Activated effector memory CD4-positive, alpha-beta T cell treated with Interleukin-2 at 50 U/mL for 16 hours (primary cell): ENCODE results near the gene CDH15.

Source experiments
- DNase-seq: peaks from one replicate; pipeline ENCODE4 v3.0.0-alpha.2; 2020

The CDH15 gene

GRCh38 chr16:89200850-89201411, 29.4 kb downstream of the CDH15 start:
- DNase-seq: no peak

- peak; percentile 49 for DNase-seq
These were observed 30.2 kb downstream of the CDH15 start for GRCh38 chr16:89201439-89202377.

DNA sequence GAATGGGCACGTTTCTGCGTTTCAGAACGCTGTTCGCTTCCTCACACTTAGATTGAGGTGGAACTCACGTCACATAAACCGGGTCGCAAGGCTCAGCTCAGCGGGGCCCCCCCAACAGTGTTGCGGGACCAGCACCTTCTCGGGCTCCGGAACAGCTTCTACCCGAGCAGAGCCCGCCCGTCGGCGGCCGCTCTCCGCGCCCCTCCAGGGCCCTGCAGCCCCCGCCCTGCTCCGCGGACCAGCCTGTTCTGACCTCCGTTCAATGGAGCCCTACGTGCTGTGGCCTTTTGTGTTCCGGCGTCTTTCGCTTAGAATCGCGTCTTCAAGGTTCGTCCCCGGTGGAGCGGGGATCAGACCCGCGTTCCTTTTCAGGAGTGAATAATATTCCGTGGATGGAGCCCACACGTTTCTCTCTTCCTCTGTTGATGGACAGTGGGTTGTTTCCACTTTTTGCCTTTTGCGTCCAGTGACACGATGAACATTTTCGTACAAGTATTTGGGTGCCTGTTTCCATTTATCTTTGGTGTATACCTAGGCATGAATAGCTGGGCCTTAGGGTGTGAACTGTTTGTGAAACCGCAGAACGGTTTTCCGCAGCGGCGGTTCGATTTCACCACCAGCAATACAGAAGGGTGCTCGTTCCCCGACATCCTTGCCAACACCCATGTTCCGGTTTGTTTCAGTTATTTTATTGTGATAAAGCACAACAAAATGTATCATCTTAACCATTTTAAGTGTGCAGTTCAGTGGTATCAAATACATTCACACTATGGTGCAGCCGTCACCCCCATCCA, 31.1 kb downstream of the CDH15 start:
- DNase-seq: no peak

DNA sequence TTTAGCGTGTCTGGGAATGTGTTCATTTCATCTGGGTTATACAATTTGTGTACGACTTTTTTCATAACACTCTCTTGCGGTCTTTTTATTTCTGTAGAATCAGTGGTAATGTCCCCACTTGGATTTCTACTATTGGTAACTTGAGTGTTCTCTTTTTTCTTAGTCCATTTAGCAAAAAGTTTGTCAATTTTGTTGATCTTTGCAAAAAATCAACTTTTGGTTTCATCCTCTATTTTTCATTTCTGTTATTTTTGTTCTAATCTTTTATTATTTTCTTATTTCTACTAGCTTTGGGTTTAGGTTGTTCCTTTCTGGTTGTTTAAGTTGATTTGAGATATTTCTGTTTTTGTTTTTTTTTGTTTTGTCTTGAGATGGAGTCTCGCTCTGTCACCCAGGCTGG, 36.4 kb downstream of the CDH15 start:
- no peak for DNase-seq

DNA sequence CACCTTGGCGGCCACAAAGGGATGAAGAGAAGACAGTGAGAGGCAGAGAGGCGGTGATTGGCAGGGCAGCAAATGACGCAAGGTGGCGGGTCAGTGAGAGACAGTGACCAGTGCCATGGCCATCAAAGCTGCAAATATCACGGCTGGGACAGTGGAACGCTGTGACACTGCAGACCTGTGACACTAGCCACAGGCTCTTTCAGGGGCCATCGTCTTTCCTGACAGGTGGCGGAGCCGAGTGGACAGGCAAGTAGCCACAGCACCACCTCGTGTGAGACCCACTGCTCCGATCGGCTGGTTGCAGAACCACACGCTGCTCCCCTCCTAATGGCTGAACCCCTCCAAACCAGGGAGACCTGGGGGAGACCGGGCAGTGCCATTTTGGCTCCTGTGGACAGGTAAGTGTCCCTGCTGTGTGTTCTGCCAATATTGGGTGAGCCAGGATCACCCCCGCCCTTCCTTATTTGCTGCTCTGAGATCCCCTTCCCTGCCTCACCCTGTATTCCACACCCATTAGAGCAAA, 38.0 kb downstream of the CDH15 start:
- no peak for DNase-seq

DNA sequence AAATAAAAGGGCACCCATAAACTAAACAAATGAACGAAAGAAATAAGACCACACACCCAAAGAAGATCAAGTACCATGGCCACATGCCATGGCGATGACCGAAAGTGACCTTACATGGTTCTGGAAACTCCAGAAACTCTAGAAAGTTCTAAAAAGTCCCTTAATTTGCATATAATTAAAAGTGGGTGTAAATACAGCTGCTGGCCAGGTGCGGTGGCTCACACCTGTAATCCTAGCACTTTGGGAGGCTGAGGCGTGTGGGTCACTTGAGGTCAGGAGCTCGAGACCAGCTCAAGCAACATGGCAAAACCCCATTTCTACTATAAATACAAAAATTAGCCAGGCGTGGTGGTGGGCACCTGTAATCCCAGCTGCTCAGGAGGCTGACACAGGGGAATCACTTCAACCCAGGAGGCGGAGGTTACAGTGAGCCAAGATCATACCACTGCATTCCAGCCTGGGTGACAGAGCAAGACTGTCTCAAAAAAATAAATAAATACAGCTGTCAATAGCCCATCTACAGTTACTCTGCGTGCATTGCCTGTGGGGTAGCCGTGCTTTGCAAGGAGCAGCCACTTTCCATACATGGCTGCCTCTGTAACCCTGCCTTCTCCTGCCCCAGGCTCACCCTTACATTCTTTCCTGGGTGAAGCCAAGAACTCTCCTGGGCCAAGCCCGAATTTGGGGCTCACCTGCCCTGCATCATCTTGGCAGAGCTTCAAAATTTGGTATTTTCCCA, 38.8 kb downstream of the CDH15 start:
- DNase-seq: no peak

DNA sequence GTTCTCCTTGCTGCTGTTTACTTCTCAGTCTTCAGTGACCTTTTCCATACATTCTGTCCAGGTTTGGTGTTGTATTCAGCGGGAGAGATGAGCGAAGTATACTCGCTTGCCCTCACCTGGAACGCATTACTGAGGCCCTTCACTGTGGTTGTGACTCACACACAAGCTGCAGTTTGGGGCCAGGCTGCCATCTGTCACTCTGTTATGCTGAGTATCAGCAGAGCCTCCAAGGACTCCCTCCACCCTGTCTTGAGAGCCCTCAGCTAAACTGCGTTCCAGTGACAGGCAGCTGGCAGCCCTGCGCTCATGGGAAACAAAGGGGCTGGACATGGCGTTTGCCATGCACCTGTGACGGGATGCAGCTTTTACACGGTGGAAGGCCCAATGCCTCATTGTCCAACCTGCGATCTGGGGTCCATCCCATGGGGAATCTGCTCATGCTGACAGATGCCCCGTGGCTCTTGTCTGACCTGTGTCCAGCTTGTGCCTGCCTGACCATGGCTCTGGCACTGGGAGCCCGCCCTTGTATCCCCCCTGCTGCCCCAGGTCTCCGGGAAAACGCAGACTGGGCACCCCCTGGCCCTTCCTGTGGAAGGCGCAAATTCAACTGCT, 39.5 kb downstream of the CDH15 start:
- no peak for DNase-seq

DNA sequence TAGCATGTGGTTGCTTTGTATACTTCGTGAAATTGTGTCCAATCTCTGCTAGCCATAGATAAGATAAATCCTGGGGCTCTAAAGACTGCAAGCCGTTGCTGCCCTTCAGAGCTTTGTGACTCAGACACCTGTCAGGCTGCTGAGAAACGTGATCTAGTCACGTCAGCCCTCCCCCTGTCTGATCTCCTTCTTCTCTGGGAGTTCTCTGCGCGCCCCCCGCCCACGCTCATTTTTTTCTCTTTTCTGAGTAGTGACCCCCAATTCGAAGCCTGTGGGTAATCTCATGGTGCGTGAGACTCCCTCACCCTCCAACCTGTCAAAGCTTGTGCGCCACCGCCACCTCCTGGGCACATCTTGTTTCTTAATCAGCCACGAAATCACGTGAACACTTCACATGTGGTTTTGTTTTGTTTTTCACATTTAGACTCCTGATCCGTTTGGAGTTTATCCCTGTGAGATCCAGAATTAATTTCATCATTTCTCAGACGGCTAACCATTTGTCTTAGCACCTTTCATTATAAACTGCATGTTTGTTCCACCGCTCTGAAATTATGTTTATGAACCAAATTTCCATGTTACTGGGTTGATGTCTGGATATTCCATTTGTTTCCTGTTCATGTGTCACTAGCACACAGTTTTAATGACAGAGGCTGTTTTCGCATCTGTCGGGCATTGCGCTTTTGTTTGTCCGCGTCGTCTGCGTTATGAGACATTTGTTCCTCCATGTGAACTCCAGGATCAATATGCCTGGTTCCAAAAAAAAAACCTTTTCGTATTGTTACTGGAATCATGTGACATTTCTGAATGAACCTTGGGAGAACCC, 45.0 kb downstream of the CDH15 start:
- peak; percentile 73 for DNase-seq

GRCh38 chr16:89217138-89217387, 45.5 kb downstream of the CDH15 start:
- DNase-seq: no peak

GRCh38 chr16:89217388-89218191, 46.0 kb downstream of the CDH15 start, which contains the start of gene ZNF778:
Gene ZNF778, plus strand, starts transcription at chr16:89217703. Its CDS starts 3,425 bp downstream, at chr16:89221128.
- DNase-seq: peak; percentile 73

DNA sequence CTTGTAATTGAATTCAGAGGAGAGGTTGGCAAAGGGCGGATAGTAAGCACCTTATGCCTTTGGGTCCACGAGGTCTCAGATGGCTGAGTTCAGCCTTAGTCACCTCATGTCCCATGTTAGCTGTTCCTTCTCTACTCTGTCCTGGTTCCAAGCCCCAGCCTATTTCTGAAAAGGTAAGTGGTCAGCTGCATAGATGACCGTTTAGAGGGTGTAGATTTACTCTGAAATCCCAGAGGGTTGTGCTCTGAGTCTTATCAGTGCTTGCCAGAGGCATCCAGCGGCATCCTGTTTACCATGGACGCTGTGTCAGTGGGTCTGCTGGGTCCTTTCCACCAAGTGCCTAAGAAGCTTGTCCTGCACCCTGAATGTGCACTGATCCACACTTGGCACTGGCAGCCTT, 47.8 kb downstream of the CDH15 start:
- no peak for DNase-seq

GRCh38 chr16:89221604-89222003, 50.1 kb downstream of the CDH15 start:
- no peak for DNase-seq

DNA sequence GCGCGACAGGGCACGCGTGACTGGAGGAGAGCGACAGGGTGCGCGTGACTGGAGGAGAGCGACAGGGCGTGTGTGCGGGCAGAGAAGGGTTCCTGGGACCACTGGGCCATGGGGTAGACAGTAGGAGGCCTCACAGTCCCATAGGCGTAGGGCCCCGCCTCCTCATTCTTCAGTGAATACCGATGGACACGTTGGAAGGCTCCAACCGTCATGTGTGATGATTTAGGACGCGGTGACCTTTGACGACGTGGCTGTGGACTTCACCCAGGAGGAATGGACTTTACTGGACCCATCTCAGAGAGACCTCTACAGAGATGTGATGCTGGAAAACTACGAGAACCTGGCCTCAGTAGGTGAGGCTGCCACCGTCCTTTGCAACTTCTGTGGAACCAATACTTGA, 51.4 kb downstream of the CDH15 start:
- DNase-seq: no peak

DNA sequence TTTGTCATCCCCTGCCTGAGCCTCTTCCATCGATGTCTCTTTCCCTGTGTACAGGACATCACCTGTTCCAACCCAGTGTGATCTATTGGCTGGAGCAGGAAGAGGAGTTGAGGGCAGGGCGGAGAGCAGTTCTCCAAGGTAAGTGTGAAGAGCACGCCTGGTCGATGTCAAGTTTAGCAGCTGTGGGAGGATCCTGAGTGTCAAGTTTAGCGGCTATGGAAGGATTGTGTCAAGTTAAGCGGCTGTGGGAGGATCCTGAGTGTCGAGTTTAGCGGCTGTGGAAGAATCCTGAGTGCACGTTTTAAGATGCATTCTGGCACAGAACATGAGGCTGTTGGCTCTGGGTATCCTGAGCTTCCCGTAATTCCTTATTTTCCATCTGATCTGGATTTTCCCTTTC, 53.1 kb downstream of the CDH15 start:
- no peak for DNase-seq

- DNase-seq: no peak
These were observed 58.7 kb downstream of the CDH15 start for GRCh38 chr16:89230255-89230654.

- no peak for DNase-seq
These were observed 60.6 kb downstream of the CDH15 start for GRCh38 chr16:89232107-89232506.

- DNase-seq: no peak
These were observed 62.3 kb downstream of the CDH15 start for GRCh38 chr16:89233678-89234490.

DNA sequence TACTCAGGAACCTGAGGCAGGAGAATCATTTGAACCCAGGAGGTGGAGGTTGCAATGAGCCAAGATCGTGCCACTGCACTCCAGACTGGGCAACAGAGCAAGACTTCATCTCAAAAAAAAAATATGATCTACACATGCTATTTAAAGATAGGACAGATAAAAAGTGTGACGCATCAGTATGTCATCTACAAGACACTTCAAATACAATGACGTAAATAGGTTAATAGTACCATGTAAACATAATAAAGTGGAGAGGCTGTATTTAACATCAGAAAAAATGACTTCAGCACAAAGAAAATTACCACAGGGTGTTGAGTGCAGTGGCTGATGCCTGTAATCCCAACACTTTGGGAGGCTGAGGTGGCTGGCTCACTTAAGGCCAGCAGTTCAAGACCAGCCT, 66.2 kb downstream of the CDH15 start:
- DNase-seq: no peak

GRCh38 chr16:89241187-89242007, 69.8 kb downstream of the CDH15 start:
- DNase-seq: peak; percentile 73
